Hepatocyte (in vitro differentiated cells): ENCODE data around the gene CFAP90.

Experiments used
- EZH2 ChIP-seq: fragments of 200-600 bp; sonication (generic); IDR thresholded peaks from 2 replicates; pipeline ENCODE4 v1.6.1; 2016; ENCODE audit warnings: antibody characterized with exemption, mild to moderate bottlenecking, borderline replicate concordance
- EZH2phosphoT487 ChIP-seq: fragments of 200-600 bp; sonication (generic); IDR thresholded peaks from one replicate; pipeline ENCODE4 v1.6.1; 2018; ENCODE audit warnings: antibody characterized with exemption, mild to moderate bottlenecking, low read depth, moderate library complexity; ENCODE audit not compliant: unreplicated experiment, severe bottlenecking
- TF ChIP-seq, protein P1 (sequence below): fragments of 200-600 bp; sonication (generic); IDR thresholded peaks from 2 replicates; pipeline ENCODE4 v1.5.1; 2016; ENCODE audit warnings: antibody characterized with exemption, mild to moderate bottlenecking; ENCODE audit not compliant: poor library complexity

DNA sequence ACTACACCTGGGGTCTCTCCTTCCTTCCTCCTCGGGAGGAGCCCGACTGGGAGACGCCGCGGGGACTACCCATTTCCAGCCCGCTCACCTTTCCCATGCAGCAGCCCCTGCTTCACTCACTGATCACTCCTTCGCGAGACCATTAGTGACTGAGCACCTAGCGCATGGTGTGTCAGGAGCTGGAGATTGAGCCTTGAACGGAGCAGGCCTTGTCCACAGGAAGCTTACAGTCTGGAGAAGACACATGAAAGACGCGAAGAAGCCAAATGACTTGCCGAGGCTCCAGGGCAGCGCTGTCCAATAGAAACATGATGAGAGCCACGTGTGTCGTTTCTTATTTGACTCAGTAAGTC lies 283 bp upstream of the CFAP90 start:
- TF ChIP-seq, protein P1, sequence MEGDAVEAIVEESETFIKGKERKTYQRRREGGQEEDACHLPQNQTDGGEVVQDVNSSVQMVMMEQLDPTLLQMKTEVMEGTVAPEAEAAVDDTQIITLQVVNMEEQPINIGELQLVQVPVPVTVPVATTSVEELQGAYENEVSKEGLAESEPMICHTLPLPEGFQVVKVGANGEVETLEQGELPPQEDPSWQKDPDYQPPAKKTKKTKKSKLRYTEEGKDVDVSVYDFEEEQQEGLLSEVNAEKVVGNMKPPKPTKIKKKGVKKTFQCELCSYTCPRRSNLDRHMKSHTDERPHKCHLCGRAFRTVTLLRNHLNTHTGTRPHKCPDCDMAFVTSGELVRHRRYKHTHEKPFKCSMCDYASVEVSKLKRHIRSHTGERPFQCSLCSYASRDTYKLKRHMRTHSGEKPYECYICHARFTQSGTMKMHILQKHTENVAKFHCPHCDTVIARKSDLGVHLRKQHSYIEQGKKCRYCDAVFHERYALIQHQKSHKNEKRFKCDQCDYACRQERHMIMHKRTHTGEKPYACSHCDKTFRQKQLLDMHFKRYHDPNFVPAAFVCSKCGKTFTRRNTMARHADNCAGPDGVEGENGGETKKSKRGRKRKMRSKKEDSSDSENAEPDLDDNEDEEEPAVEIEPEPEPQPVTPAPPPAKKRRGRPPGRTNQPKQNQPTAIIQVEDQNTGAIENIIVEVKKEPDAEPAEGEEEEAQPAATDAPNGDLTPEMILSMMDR, result no peak
- TF ChIP-seq EZH2 (no peak), EZH2phosphoT487 (no peak)
